HG03565 (cell line): ENCODE data around the gene IARS2.

Experiments used
- ATAC-seq: cut with Tn5 transposase; IDR thresholded peaks from one replicate; pipeline ENCODE4 v1.9.1; 2021; ENCODE audit warnings: mild to moderate bottlenecking, moderate library complexity; ENCODE audit not compliant: unreplicated experiment

Gene IARS2

GRCh38 chr1:220094016-220094911 lies at the start of gene IARS2:
Gene IARS2, plus strand, starts transcription at chr1:220094132. Its CDS starts 85 bp downstream, at chr1:220094217.
- ATAC-seq, result peak; percentile 36

GRCh38 chr1:220044678-220045355 lies 49.1 kb upstream of the IARS2 start:
- no peak for ATAC-seq

GRCh38 chr1:220045356-220046051 lies 48.4 kb upstream of the IARS2 start:
- ATAC-seq, result no peak

- peak; percentile 99 for ATAC-seq
Measured at GRCh38 chr1:220046052-220046930, 47.6 kb upstream of the IARS2 start, which contains the start of gene EPRS1. Gene EPRS1, minus strand, starts transcription at chr1:220046505. Its CDS starts 117 bp downstream, at chr1:220046388.

- no peak for ATAC-seq
Measured at GRCh38 chr1:220056374-220056773, 37.6 kb upstream of the IARS2 start.

- no peak for ATAC-seq
Measured at GRCh38 chr1:220060876-220061275, 33.1 kb upstream of the IARS2 start.

- no peak for ATAC-seq
Measured at GRCh38 chr1:220062629-220063028, 31.3 kb upstream of the IARS2 start.

- ATAC-seq, result no peak
Measured at GRCh38 chr1:220067269-220068204, 26.4 kb upstream of the IARS2 start.

GRCh38 chr1:220076861-220077762 lies 16.8 kb upstream of the IARS2 start:
- no peak for ATAC-seq

- no peak for ATAC-seq
Measured at GRCh38 chr1:220077887-220078286, 16.0 kb upstream of the IARS2 start.

GRCh38 chr1:220084460-220084859 lies 9.5 kb upstream of the IARS2 start:
- no peak for ATAC-seq

GRCh38 chr1:220086261-220086686 lies 7.7 kb upstream of the IARS2 start:
- peak; percentile 35 for ATAC-seq

- peak; percentile 60 for ATAC-seq
Measured at GRCh38 chr1:220089650-220090556, 4.0 kb upstream of the IARS2 start, which contains the start of gene BPNT1. Gene BPNT1, minus strand, starts transcription at chr1:220089788. Its CDS starts 9,942 bp downstream, at chr1:220079846.

- no peak for ATAC-seq
Measured at GRCh38 chr1:220092694-220093093, 1.2 kb upstream of the IARS2 start.

- ATAC-seq, result peak; percentile 9
Measured at GRCh38 chr1:220093361-220094015, 444 bp upstream of the IARS2 start.

- ATAC-seq, result no peak
Measured at GRCh38 chr1:220099826-220100225, 5.9 kb downstream of the IARS2 start.
